Islet of Langerhans (tissue), 1 donor: ENCODE data around the gene KCNJ2.

ENCODE experiments used
- FAIRE-seq: peaks from one replicate; lab custom pipeline; 2011; peaks lifted over from hg19 to GRCh38; lab: Jason Lieb, UNC

The KCNJ2 gene

DNA sequence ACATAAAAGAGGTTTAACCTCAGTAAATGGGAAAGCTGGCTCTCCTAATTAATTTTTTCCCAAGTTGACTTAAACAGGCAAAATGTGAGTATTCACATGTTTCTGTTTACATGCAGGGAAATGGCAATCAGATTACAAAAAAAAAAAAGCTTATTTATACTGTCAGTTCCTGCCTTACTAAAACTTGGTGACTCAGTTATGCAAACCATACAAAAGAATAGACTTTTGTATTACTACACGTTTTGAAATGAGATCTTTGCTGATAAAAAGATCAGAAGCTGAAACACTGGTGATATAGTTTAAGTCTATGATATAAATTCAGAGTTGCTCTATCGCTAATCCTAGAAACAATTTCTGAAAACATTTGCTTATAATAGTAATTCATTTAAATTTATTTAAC is 9.4 kb upstream of the KCNJ2 start:
- no peak for FAIRE-seq

DNA sequence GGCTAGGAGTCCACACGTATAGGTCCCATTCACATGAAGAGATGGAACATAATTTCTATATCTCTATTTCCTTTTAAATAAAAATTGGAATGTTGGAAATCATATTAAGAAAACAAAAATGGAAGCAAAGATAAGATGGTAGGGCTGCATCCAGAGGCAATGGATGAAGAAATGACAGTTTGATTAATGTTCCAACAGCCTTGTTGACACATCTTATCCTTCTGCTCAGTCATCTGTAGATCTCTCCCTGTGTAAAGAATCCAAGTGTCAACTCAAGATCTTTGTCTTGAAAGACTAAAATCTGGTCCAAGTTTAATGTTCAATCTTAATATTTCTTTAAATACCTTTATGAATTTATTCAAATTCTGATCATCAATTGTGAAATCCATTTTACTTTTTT is 7.8 kb upstream of the KCNJ2 start:
- no peak for FAIRE-seq

DNA sequence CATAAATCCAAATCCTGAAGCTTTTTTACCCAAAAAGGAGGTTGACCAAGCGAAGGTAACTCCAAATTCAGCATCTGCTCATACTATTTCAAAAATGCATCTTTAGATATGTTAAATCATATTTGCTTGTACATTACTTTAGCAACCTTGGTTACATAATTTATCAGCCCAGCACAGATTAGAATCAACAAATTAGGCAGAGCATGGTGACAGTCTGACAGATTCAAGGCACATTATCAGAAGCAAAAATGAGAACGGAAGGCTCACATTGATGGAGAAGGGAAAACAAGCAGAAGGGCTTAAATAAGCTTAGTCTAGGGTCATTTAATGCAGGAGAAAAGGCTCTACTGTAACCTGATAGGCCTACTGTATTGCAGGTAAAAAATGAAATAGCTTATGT is 3.9 kb upstream of the KCNJ2 start:
- FAIRE-seq, result peak; percentile 74

DNA sequence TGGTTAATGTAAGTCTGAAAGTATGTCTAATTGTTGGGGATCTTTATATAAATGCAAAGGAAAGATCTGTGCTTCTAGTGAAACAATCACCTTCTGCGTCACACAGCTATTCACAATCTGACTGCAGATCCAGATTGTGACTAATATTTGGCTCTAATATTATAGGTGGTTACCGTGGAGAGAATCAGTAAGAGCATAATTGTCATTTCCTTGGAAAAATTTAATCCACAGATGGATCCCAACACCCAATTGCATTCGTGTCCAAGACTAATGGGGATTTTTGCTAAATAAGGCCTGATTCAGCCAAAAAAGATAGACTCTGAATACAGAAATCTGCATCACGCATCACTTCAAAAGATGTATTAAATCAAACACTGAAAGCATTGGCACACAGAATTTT is 2.7 kb upstream of the KCNJ2 start:
- FAIRE-seq, result no peak

DNA sequence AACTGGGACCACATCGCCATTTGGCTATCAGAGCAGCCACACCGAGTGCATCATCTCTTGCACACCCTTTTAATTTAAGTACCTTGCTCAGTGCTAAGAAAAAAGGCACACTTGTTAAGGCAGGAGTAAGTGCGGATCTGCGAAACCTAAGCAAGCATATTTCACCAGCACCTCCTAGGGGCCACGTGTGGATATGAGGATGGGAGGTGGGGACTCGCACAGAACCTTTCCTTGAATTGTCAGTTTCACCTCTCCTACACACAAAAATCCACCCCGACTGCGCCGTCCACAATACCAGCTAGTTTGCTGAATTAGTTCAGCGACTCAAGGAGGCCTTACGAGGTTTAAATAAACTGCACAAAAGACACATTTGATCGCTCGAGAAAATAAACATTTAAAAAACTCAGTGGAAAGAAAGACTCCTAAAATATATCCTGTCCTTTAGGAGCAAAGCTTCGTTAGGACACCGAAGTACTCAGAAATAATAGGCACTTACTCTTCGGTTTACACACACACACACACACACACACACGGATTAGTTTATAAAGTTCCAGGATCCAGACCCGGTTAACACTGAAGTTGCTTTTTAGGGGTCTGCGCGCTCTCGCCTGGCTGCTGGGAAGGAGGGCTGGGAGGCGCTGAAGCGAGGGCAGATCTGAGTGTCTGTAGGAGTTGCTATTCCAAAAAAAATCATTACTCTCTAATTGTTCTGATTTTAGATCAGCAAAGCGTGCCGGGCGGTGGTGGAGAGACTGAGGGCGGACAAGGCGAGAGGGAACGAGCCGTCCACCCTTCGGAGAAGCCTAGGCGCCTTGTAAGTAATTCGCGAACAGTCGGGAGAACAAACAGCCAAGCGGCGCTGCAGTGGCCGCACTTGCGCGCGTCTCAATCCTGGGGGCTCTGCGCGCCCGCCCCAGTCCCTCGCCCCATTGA is 1.0 kb upstream of the KCNJ2 start:
- FAIRE-seq, result peak; percentile 76

DNA sequence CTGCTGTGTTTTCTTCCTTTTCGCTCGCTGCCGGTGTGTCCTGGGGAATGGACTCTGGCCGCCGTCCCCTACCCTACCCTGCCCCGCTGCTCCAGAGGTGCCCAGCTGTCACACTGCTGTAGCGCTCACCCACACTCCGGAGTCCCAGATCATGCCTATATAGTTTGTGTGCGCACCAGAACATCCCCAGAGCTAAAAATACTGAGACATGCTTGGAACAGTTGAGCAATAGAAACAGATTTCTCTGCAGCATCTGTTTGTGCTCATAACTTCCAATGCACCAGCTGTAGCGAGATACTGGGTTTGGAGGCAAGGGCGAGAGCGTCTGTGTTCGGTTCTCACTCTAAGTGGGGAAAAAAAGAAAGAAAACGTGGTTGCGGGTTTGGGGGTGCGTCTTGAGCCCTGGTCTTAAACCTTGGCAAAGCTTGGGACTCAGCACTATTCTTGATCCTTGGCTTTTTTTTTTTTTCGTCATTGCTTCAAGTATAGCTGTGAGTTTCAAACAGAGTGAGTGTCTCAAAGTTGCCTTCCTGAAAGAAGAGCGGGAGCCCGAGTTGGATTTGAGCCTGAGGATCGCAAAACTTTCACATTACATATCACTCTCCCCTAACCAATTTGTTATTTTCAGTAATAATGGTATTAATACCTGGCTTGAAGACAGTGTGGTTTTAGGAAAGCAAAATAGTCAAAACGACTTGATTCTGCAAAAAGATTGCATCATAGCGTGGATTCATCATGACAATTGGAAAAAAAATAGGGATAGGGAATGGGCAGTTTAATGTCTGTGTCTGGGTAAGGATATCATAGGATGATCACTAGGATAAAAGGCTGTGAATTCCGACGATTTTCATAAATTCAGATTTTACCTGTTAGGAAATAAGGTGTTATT is 621 bp downstream of the KCNJ2 start:
- peak; percentile 5 for FAIRE-seq

DNA sequence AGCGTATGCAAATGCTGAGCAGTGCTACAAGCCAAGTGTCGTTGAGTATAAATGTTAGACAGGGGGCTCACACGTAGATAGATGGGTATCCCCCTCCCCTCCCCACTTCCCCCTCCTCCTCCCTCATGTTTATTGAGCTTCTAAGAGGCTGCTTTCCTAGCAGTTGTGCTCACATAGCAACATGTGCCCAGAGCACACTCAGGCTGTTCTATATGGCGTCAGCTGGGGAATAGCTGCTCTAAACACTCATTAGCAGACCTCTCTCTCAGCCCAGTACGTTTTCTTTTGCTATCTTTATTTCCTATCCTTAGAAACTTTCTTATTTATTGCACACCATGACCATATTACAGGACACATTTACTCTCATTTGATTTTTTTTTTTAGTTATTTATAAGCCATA is 1.8 kb downstream of the KCNJ2 start:
- FAIRE-seq, result no peak

DNA sequence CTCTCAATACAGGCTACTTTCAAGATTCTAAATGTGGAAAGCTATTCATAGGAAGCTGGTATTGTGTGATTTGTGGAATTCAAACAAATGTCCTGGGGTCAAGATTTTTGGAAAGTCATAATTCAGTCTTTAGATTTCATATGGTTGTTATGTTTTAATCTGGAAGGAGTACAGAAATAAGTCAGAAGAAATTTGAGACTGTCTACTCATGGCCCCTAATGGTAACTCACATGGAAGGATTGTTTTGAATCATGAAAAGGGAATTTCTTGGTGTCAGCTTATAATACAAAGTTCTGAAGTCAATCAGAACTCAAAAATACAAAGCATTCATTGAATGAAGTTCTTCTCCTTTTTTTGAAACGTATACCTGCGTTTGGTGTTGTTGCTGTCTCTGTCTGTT is 3.1 kb downstream of the KCNJ2 start:
- FAIRE-seq, result no peak

DNA sequence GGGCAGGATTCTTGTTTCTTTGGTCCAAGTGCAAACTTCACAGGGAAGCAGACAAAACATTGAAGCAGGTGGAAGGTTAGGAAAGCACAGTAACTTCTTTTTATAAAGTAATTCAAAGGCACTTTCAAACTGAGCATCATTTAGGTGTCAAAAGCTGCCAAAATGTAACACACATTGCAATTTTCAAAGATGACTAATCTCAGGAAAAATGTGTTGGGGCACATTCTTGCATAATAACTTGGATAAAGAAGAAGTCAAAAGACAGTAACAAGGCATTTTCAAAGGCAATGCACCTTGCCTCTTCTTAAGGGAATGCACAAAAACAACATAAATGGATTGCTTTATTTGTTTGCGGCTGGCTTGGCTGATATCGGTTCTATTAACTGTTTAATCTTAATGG is 3.6 kb downstream of the KCNJ2 start:
- no peak for FAIRE-seq

DNA sequence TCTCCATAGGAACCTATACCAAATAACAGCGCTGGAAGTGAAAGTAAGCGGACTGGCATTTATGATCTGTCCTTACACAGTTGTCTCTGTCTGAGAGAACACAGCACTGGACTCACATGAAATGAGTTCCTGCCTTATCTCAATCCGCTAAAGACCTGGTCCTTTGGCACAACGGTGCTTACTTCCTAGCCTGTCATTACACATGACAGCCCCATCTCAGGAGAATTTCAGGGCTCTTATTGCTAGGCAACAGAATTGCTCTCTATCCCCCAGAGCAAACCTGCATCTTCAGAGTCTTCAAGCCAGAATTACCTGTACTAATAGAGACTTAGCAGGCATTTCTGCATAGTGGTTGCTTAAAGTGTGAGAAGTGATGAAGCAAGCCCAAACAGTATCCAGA is 4.3 kb downstream of the KCNJ2 start:
- FAIRE-seq, result peak; percentile 90

DNA sequence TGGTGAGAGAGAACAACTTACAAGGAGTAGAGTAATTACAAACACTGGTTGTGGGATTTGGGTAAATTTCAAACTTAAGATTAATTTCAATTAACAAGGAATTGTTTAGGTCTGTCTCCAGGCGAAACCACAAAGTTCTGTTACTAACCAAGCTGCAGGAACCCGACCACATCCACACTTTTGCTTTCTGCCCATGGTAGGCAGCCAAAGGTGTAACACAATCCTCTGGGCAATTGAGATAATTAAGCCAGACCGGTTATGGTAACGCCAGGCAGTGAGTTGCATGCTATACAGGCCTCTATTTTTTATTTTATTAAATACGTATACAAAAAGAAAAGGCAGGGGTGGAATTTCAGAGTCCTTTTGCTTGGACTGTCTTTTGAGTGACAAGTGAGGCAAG is 12.0 kb downstream of the KCNJ2 start:
- no peak for FAIRE-seq

DNA sequence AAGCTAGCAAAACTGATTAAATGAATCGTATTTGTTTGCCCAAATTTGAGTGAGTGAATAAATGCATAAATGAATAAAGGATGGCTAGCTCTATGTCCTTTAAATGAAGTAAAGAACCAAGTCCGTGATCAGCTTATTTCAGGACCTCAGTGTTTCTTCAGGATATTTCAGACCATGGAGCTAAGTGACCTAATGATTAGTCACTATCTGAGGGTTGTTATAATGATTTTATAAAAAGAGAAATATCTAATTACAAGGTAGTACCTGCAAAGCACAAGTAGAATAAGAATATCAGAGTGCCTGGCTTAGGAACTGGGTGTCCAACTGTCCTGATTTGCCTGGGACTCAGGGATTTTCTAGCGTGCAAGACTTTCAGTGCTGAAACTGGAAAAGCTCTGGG is 12.5 kb downstream of the KCNJ2 start:
- FAIRE-seq, result no peak

DNA sequence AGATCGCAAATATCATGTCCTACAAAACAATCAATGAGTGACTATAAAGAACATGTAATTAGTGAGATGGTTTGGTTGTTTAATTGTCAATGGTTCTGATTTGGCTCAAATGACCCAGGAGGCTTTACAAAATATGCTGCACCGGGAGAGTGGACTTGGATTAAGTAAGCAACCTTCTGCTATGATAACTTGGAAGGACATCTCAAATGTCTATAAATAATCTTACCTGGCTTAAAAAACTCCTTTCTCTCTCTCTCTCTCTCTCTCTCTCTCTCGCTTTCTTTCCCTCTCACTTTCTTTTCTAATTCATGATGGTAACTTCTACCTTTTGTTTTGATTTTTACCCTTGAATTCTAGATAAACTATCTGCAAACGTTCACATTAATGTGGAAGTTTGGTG is 14.2 kb downstream of the KCNJ2 start:
- no peak for FAIRE-seq

DNA sequence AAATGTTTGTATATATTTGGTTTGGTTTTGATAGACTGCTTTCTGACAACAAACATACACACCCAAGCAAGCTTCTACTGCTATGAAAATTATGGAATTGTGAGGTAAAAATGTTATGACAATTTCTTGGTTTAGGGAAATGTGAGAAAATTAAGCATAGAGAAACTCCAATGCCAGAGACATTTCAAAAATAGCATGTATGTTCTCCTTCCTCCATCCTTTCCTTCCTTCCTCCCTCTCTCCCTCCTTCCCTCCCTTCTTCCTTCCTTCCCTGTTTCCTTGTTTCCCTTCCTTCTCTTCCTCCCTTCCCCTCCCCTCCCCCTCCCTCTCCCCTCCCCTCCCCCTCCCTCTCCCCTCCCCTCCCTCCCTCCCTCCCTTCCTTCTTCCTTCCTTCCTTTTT is 14.9 kb downstream of the KCNJ2 start:
- FAIRE-seq, result no peak

DNA sequence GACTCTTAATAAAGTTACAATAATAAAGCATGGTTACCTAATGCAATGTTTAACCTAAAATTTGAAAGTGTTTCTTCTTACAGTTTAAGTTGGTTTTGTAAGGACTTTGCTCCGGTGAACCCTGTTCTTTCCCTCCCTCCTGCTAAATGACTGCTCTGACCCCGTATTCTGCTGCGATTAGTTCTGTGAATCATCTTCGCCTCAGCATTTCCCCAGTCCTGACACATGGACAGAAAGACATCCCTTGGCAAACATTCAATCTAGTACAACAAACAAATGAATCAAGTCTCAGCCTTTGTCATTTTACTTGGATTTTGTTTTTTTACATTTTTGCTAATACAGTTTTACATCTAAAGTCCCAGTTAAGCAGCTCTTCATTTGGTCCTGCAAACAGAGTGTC is 15.4 kb downstream of the KCNJ2 start:
- FAIRE-seq, result no peak

DNA sequence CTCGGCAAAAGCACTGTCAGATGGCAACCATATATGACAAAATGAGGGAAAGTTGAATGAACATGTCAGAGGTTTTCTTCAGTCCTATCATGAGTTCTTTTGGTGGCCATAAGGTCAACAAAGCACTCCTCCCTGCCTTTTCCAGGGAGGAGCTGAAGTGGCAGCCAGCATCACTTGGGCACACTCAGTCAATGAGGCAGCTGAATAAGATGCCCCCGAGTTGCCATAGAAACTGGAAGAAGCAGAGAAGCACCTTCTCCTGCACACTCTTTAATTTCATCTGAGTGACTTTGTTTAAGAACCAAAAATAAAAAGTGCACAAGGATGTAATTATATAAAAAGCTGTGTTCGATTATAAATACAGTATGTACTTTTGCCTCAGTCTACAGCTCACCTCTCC is 16.0 kb downstream of the KCNJ2 start:
- no peak for FAIRE-seq

DNA sequence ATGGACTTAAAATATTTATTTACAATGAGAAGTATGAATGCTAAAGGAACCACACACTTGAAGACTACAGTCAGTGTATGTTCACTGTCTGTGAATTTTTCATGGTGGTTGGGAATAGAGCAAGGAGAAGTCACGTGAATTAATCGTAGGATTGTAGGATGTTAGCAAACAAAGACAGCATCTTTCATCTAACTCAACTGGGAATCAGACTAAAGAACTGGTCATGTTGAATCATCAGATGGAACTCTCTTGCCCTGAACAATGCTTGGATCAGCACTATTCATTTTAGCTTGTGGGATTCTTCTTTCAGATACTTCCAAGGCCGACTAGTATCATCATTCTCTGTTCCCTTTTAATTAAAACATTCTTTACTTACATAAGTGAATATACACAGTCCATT is 18.1 kb downstream of the KCNJ2 start:
- no peak for FAIRE-seq

DNA sequence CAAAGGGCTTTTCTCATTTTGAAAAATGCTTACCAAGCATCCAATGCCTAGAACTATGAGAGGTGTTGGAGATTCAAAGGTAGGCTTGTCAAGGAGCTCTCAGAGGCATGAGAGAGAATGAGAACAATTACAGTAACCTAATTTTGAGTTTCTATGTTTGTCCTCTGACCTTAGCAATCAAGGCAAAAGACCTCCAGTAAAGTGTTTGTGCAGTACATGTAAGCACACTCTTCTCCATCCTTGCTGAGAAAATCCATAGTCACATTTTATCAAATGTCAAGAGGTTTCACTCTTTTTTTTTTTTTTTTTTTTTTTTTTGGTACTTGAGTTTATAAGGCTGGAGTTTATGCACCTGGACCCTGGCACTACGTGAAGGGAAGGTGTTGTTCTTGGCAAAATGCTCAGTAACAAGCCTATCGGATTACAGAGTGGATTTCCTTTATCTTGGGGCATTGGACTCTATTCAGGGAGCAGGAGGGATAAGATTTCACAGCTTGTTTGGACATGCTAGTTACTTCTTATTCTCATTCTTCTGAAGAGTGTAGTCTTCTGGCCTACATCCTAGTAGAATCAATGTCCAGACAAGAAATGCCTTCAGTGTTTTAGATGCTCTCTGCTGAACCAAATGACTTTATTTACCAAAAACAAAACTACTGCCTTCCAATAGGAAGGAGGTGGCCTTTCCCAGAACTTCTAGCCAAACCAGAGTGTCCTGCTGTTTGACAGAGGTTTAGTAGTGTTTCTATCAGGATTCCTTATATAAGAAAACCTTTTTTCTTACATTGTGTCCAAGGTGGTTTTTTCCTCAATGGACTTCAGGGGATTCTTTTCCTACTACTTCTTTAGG is 21.9 kb downstream of the KCNJ2 start:
- FAIRE-seq, result no peak

DNA sequence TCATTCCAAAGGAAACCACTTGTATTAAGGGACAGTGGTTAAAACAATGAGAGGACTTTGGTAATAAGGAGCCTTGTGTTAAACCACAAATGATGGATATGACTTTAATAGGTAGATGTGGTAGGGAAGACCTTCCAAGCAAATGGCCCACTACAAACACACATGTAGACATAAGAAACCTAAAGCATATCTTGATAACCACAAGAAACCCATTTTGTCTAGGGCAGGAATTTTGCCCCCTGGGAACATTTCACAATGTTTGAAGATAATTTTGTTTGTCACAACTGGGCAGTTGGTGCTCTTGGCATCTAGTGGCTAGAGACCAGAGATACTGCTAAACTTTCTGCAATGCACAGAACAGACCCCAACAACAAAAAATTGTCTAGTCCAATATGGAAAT is 25.8 kb downstream of the KCNJ2 start:
- no peak for FAIRE-seq

DNA sequence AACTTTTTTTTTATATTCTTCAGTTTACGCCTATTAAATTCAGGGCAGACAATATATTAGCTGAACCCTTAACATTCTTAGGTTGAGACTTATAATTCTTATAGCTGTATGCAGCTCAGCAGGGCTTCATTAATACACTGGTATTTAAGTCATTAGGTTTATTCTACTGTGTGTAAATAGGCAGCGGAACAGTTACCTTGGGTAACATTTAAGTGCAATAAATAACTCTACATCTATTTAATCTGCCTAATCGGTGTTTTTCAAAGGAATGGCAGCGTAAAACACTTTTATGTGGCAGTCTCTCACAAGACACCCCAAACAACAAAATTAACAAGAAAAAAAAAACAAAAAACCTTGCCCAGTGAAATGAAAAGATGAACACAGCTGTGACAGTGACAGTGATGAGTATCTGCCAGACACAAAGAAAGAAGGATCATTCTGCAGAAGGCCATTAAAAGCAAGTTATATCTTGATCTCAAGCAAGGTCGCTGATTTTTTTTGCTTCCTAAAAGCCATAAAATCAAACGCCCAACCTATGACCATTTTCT is 32.6 kb downstream of the KCNJ2 start:
- no peak for FAIRE-seq

DNA sequence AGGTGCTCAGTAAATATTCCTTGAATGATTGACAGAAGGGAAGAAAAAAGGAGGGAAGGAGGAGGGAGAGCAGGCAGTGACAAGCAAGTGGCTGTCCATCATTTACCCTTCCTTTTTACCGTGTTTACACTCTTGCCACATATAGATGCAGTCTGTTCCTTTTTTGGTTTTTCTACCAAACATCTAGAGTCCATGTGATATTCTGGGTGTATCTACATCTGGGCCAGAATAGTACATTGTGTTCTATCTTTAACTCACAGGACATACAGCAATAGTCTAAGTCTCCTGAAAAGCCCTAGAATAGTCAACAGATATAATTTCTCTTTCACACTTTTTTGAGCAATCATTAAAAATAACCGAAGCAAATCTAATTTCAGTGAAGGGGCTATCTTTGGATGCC is 33.5 kb downstream of the KCNJ2 start:
- FAIRE-seq, result no peak

DNA sequence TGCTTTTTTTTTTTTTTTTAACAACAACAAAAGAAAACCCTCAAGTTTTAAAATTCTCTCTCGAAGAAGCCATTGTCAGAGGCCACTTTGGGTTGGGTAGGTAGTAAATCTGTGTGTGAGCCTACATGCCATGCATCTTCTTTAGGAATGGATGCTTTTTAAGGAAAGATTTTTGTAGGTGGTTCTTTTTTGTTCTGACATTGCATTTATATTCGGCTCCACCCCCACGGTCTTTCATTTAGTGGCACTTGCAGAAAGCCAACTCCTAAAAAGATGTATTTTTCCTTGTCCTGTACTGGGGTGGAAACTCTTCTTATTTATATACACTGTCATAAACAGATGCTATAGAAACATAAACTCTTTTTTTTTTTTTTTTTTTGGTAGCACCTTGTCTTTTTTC is 35.1 kb downstream of the KCNJ2 start:
- no peak for FAIRE-seq
